Pons (tissue), 1 donor: ENCODE data around the gene ZNF165.
"Not testable (repeated sequence)": the region's sequence is repeated elsewhere in the genome, so short reads cannot be mapped to it uniquely, and the experiment has no call there.

Experiments used
- DNase-seq: peaks from one replicate; pipeline ENCODE4 v3.0.0-alpha.2; 2016; ENCODE audit warnings: low spot score

Gene ZNF165

GRCh38 chr6:28080381-28080630, at the start of gene ZNF165:
Gene ZNF165 (plus strand): TSS chr6:28080568. CDS start chr6:28085481, 4,913 bp downstream.
- not testable (repeated sequence) for DNase-seq

DNA sequence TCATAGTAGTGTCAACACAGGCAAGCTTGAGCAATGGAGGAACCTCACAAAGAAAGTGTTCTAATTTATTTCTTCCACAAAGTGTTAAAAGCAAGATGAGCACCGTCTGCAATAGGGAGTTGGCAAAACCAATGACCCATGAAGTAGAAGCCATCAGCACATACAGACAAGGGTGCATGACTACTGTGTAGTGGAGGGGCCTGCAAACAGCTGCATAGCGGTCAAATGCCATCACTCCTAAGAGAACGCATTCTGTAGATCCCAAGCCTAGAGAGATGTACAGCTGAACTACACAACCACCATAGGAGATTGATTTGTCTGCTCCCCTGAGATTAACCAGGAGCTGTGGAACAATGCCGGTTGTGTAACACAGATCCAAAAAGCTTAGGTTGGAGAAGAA, 26.8 kb upstream of the ZNF165 start:
- no peak for DNase-seq

DNA sequence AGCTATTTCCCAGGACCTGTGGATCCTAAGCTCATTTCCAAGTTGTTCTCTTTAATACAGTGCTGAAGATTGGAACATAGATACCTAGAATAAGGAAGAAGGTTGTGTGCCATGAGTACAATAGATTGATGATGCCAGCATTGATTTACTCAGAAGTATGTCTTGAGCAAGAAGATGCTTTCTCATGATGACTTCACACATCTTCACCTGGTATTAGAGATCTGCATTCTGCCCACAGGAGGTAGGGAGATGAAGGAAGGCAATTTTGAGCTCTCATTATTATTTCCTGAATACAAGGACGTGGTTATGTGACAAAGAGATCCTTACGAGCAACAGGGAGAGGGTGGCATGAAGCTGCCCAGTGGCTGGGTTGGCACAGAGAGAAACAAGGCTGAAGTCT, 20.0 kb upstream of the ZNF165 start:
- DNase-seq = no peak

DNA sequence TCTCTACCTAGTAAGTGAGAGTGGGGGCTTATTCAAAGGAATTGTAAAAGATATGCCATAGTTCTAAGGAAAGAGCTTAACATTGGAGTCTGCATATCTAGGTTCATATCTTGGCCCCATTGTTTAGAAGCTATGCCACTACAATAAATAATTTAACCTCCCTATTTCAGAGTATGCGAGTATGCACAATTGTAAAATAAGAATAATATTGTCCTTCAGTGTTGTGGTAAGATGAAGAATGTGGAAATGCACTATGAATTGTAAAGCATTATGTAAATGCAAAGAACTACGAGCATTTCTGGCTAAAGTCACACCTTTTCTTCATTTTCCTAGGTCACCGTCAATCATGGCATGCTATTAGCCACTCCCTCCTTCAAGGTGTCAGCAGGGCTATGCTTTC, 16.1 kb upstream of the ZNF165 start:
- DNase-seq = no peak

- no peak for DNase-seq
These were observed 12.3 kb upstream of the ZNF165 start for GRCh38 chr6:28068067-28068466.

DNA sequence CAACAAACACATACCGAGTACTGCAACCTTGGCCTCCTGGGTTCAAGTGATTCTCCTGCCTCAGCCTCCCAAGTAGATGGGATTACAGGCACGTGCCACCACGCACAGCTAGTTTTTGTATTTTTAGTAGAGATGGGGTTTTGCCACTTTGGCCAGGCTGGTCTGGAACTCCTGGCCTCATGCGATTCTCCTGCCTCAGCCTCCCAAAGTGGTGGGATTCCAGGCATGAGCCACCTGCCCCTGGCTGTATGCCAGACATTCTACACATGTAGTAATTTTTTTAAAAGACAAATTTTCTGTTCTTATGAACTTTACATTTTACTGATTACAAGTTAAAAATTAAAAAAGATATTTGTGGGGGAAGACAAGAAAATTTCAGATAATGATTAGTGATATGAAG, 9.4 kb upstream of the ZNF165 start:
- DNase-seq = not testable (repeated sequence)

GRCh38 chr6:28078050-28078449, 2.3 kb upstream of the ZNF165 start:
- no peak for DNase-seq

DNA sequence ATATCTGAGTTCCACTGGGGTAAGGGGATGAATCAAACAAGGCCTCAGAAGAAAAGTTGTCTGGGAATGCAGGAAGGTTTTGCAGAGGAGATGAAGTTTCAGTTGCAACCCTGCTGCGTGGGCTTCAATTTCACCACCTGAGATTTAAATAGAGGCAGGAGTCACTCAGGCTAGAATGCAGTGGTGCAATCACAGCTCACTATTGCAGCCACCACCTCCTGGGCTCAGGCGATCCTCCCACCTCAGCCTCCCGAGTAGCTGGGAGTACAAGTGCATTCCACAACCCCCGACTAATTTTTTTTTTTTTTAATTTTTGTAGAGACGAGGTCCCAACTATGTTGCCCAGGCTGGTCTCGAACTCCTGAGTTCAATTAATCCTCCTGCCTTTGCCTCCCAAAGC, 1.5 kb upstream of the ZNF165 start:
- no peak for DNase-seq

DNA sequence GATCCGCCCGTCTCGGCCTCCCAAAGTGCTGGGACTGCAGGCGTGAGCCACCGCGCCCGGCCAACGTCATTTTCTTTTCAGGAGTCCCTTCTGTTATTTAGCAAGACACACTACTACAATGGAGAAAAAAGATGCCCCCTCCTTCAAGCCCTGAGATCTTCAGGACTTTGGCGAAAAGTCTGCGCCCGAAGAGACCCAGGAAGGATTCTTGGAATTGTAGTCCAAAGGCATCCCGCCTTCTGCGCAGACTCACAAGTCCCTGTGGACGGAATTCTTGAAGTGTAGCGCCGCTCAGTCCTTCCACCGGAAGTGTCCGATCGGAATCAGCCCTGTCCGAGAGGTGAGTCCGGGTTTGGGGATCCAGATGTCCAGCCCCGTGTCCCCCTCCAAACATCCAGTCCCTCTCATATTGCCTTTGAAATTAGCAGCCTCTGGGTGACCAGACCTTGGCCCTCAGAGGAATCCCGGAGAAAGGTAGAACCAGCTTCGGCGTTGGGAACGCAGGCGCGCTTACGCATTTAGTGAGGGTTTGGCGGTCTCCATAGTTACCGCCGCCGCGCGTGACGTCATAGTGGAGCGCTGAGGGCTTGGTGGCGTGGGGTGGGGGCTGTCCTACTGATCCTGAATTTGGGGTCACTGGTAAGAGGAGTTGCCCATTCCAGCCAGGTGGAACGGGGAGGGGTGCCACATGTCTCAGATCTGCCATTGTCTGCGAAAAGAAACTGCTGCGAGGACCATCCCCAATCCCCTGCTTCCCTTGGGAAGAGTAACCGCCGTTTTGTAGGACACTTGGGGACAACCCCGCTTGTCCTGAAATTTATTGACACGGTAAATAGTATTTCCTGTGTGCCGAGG, 490 bp downstream of the ZNF165 start:
- peak; percentile 96 for DNase-seq

DNA sequence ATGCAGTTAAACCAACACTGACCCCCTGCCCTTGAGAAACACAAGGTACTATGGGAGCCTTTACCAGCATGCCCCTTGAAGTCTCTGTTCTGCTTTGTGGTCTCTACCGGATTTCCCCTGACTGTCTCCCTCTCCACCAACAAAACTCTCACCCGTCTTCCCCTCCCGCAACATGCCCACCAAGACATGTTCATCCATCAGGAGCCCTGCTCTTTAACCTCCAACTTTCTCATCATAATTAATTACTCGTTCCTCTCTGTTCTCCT, 1.1 kb downstream of the ZNF165 start:
- no peak for DNase-seq

GRCh38 chr6:28082939-28083338, 2.6 kb downstream of the ZNF165 start:
- DNase-seq = no peak

GRCh38 chr6:28089054-28089453, 8.7 kb downstream of the ZNF165 start:
- DNase-seq = no peak

DNA sequence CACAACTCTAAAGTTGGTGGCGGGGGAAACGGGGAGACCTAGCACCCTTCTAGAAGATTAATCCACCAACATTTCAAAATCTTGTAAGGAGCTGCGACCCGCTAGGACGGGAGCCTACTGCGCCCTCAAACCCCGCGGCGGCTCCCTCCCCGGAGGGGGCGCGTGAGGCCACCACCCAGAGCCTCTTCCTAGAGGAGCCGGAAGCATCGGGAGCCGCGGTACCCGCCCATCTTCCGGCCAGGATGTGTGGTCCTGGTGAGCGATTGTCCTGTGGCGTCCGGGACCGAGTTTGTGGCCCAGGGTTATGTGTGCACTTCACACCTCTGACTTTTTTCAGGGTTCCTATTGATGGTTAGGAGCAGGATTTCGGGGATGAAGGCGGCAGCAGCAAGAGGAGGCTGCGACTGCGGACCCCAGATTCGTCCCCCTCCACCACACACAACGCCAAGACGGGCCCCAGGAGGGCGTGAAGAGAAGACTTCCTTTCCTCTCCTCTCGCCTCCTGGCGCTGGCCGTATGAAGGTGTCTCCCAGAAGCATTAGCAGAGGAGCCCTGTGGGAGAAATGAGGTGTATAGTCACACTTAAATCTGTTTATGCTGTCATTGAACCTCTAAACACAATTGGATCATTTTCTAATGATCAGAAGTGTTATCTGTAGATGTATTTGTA, 10.7 kb downstream of the ZNF165 start:
- DNase-seq = no peak

- DNase-seq = not testable (repeated sequence)
These were observed 21.9 kb downstream of the ZNF165 start for GRCh38 chr6:28102222-28102621.

DNA sequence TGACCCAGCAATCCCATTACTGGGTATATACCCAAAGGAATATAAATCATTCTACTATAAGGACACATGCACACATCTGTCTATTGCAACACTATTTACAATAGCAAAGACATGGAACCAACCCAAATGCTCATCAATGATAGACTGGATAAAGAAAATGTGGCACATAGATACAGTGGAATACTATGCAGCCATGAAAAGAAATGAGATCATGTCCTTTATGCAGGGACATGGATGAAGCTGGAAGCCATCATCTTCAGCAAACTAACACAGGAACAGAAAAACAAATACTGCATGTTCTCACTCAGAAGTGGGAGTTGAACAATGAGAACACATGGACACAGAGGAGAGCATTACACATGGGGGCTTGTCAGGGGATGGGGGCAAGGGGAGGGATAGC, 22.3 kb downstream of the ZNF165 start:
- not testable (repeated sequence) for DNase-seq

DNA sequence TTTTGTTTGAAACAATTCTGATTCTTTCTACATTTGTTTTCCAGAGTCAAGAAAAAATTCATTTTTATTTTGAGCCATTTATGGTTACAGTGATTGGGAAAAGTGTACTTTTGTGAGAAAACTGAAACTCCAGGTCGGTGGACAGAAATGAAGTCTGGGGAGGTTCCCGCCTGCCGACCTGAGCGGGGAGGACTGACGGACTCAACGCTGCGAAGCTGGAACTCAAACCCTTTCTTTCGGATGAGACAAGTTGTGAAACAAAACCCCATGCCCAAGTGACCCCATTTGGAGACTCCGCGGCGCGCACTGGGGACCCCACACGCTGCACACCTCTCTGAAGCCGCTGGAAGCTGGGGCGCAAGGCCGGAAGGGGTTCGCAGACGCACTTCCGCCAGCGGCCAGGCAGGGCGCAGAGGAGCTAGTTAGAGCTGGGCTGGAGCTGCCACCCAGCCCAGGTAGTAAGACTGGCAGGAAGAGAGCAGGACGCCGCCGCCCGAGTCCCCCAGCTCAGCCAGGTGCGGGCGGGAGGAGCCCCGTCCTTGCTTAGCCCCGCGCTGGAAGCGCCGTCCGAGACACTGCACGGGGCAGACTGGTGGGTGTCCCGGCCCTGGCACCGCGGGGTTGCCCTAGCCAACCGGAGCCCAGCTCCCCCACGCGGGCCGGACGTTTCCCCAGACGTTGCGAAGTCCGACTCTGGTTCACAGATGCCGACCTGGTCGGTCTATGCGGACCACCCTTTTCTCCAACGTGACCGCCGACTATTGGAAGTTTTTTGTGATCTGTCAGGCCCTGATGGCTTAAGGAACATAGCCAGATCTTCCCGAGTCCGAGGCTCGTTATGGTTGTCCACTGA, 24.2 kb downstream of the ZNF165 start:
- DNase-seq = peak; percentile 86

- peak; percentile 29 for DNase-seq
These were observed 24.9 kb downstream of the ZNF165 start for GRCh38 chr6:28105245-28105639.

DNA sequence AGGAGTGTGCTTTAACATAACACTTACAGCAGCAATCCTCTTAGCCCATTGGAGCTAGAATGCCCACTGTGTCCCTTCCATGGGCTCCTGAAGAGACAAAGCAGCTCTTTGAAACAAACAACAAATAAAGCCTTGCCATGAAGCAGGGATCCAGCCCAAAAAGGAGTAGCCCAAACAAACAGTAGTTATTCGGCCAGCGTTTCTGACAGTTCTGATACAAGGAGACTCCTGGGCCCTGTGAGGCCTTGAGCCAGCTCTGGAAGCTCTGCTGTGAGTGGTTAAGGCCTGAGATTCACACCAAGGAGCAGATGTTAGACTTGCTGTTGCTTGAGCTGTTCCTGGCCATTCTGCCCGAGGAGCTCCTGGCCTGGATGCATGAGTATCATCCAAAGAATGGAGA, 27.1 kb downstream of the ZNF165 start:
- DNase-seq = peak; percentile 92

DNA sequence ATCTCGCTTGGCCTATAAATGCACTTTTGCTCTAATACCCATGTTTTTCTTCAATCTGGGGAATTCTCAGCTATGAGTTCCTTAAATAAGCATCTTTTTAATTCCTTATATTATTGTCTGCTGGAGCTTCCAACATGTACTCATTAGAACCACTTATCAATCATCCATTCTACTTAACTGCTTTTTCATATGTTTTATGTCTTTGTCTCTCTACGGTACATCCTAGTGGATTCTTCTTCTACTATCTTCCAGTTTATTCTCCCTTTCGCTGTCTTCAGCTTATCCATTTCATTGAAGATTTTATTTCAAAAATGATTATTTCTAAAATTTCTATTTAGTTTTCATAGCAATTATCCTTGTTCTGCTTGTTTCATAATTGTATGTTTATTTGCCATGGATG, 31.6 kb downstream of the ZNF165 start:
- no peak for DNase-seq

GRCh38 chr6:28115799-28116198, 35.4 kb downstream of the ZNF165 start:
- no peak for DNase-seq

DNA sequence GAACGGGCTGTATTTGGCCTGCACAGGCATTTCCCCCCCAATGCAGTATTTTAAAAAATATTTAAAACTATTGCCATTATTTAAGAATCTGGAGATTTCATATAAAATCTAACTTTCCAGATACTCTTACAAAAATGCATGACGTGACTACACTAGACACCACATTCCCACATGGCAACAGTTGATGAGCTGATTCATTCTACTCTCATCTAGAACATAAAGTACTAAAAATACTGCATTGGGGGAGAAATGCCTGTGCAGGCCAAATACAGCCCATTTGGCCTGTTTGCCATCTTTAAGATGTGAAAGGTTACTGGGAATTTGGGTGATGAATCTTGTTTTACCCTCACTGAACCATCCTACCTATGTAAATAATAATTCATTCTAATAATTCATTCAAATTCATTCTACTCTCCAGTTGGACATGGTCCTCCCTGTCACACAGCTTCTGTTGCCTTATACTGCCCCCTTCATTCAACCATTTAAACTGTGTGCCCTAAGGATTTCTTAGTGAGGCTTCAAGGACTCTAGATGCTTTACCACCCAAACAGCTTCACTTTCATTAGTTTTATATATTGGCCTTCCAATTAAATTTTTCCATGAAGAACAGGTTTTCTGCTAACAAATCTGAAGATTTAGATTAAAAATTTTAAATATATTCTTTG, 37.1 kb downstream of the ZNF165 start:
- DNase-seq = no peak

DNA sequence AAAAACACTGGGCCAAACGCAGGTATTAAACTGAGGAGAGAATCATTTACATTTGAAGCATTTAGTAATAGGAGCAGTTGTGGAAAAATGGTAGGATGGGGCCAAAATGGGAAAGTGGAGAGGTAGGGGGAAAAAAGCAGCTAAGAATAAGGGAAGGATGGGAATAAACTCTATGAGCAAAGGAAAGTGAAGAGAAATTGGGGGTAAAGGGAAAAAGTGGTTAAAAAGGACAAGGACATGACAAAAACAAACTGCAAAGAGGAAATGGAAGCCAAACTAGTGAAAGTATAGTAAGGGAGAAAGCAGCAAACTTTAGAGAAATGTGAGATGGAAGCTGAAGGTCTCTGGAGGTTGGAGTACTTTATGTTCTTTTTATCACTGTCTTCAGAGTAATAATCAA, 37.8 kb downstream of the ZNF165 start:
- no peak for DNase-seq

GRCh38 chr6:28121876-28122275, 41.5 kb downstream of the ZNF165 start:
- no peak for DNase-seq
